Right renal pelvis (tissue), 4 donors: ENCODE data around the gene C2CD2. TPM values are rescaled to one million over a fixed set of nuclear protein-coding genes. Genes with fewer than 3 reads are reported as not detected.

Experiments
- DNase-seq, 4 donors: peaks; one replicate each; pipeline ENCODE4 v3.0.0-alpha.2; 2013; ENCODE audit warnings: low read depth in 4 of 4, low spot score in 3 of 4, missing footprints in 1 of 4
- polyA plus RNA-seq, 4 donors: library from polyadenylated mRNA; unstranded; fragments of 120-200 nt; gene quantifications; one replicate each; pipeline ENCODE4 v1.2.1, GENCODE V29; 2013; ENCODE audit not compliant: insufficient read length in 4 of 4

C2CD2 gene
- polyA plus RNA-seq, 4 donors: 13.3 to 16.5 (median 14.0) TPM

- no peak for DNase-seq
Measured at GRCh38 chr21:41871293-41872030, 82.4 kb downstream of the C2CD2 start.

GRCh38 chr21:41869771-41870170 lies 84.0 kb downstream of the C2CD2 start:
- DNase-seq: no peak

- no peak for DNase-seq
Measured at GRCh38 chr21:41868062-41868710, 85.6 kb downstream of the C2CD2 start.

GRCh38 chr21:41867313-41867712 lies 86.5 kb downstream of the C2CD2 start:
- DNase-seq: no peak

GRCh38 chr21:41866274-41866809 lies 87.5 kb downstream of the C2CD2 start:
- no peak for DNase-seq

GRCh38 chr21:41865002-41865777 lies 88.6 kb downstream of the C2CD2 start:
- no peak for DNase-seq

GRCh38 chr21:41864311-41865001 lies 89.4 kb downstream of the C2CD2 start:
- no peak for DNase-seq

GRCh38 chr21:41863439-41863740 lies 90.4 kb downstream of the C2CD2 start:
- DNase-seq: no peak

- DNase-seq: no peak
Measured at GRCh38 chr21:41861987-41862386, 91.8 kb downstream of the C2CD2 start.

- no peak for DNase-seq
Measured at GRCh38 chr21:41861255-41861654, 92.6 kb downstream of the C2CD2 start.

- no peak for DNase-seq
Measured at GRCh38 chr21:41859297-41859980, 94.4 kb downstream of the C2CD2 start.

GRCh38 chr21:41858466-41859296 lies 95.1 kb downstream of the C2CD2 start:
- no peak for DNase-seq

- DNase-seq: no peak
Measured at GRCh38 chr21:41857771-41858300, 96.0 kb downstream of the C2CD2 start.

- DNase-seq: no peak
Measured at GRCh38 chr21:41856572-41856971, 97.2 kb downstream of the C2CD2 start.

GRCh38 chr21:41854426-41854995 lies 99.3 kb downstream of the C2CD2 start:
- DNase-seq: no peak

GRCh38 chr21:41852929-41853320 lies 100.9 kb downstream of the C2CD2 start:
- no peak for DNase-seq

GRCh38 chr21:41852151-41852928 lies 101.5 kb downstream of the C2CD2 start:
- no peak for DNase-seq
